VCaP (cell line): Measurements from ENCODE around the gene LCNL1.

ENCODE experiments used
- H3K27ac ChIP-seq: fragments of 450-650 bp; 2 replicates; pipeline ENCODE4 v1.5.1; 2017
- TF ChIP-seq, protein P1 (sequence below): fragments of 450-650 bp; conservative IDR thresholded peaks from 2 replicates; pipeline ENCODE4 v1.5.1; 2017; ENCODE audit warnings: mild to moderate bottlenecking, moderate library complexity

Gene LCNL1

DNA sequence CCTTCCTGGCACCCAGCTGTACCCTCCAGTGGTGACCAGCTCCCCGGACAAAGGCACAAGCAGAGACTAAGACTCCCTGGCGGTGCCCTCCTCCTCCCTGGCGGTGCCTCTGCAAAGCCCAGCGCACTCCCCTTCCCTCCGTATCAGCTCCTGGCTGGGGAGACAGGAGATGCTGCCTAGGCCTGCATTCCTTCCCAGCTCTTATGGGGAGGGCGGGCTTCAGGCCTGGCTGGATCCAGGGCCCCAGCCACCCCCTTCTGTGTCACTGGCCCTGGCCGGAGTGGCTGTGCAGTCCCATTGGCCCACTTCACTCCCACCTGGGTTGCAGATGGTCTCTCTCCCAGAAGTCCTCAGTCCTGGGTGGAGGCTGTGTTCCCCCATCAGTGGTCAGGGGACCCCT, 24.3 kb upstream of the LCNL1 start:
- H3K27ac ChIP-seq = no peak overlapping the region
- TF ChIP-seq, protein P1, sequence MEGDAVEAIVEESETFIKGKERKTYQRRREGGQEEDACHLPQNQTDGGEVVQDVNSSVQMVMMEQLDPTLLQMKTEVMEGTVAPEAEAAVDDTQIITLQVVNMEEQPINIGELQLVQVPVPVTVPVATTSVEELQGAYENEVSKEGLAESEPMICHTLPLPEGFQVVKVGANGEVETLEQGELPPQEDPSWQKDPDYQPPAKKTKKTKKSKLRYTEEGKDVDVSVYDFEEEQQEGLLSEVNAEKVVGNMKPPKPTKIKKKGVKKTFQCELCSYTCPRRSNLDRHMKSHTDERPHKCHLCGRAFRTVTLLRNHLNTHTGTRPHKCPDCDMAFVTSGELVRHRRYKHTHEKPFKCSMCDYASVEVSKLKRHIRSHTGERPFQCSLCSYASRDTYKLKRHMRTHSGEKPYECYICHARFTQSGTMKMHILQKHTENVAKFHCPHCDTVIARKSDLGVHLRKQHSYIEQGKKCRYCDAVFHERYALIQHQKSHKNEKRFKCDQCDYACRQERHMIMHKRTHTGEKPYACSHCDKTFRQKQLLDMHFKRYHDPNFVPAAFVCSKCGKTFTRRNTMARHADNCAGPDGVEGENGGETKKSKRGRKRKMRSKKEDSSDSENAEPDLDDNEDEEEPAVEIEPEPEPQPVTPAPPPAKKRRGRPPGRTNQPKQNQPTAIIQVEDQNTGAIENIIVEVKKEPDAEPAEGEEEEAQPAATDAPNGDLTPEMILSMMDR = no peak

DNA sequence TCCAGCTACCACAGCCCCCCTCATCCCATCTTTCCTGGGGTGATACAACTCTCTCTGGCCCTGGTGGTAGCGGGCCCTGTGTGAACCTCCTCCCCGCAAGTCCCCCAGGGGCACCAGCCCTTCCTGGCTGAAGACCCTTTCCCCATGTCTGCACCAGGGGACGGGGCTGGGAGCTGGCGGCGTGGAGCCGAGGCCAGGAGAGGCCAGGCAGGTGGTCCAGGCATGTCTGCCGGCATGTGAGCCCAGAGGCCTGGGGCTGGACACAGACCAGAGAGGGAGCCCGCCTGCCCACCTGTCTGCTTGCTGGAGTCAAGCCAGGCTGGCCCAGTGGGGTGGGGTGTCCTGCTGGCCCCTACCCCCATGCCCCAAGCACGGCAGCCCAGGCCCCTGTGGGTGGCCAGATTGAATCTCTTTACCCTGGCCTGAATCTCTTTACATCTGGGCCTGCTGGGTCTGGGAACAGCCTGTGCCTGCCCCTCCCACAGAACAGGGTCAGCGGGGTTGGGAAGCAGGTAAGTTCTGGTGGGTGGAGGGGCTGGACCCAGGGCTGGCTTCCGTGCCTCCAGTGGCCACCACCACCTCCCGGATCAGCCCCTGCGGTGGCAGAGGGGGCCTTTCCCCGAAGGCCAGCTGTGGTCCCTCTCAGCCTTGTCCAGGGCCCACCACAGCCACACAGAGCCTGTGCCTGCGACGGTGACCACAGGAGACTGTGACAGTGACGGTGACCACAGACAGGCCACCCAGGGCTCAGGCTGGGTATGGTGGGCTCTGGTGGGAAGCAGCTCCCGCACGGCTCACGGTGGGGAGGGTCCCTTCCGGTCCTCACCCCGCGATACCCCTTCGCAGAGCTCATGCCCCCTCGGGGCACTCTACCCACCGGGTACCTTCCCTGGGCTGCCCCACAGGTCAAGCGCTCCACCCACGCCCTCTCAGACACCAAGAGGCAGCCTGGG, 23.6 kb upstream of the LCNL1 start:
- TF ChIP-seq, protein P1 = no peak
- H3K27ac ChIP-seq = no peak overlapping the region

DNA sequence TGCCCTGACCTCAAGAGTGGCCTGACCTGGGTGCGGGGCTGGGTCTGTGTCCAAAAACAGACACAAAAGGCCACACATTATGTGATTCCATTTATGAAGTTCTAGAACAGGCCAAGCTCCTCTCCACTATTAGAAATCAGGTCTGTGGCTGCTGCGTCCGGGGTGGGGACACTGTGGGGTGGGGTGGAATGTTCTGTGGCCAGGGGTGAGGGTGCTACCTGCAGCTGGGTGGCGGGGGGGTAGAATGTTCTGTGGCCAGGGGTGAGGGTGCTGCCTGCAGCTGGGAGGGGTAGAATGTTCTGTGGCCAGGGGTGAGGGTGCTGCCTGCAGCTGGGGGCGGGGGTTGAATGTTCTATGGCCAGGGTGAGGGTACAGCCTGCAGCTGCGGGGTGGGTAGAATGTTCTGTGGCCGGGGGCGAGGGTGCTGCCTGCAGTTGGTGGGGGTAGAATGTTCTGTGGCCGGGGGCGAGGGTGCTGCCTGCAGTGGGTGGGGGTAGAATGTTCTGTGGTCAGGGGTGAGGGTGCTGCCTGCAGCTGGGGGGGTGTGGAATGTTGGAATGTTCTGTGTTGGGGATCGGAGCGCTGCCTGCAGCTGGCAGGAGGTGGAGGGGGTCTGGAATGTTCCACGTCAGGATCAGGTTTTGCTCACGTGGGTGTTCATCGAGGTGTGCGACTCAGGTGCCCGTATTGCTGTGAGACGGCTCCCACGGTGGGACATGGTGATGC, 22.4 kb upstream of the LCNL1 start:
- TF ChIP-seq, protein P1 = no peak
- no peak overlapping the region for H3K27ac ChIP-seq

DNA sequence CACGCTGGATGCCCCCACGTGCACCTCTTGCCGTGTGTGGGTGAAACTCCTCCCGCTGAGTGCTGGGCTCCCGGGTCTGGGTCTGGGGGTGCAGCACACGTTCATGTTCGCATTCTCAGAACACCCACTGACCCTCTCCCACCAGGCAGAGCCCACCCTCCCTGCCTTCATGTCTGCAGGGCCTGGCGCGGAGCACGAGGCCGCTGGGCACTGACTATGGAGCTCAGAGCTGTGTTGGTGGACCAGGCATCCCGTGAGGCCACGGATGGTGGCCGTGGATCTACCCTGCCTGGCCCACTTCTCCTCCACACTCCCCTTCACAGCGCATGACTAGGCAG, 21.9 kb upstream of the LCNL1 start:
- TF ChIP-seq, protein P1 = no peak
- H3K27ac ChIP-seq = no peak overlapping the region

DNA sequence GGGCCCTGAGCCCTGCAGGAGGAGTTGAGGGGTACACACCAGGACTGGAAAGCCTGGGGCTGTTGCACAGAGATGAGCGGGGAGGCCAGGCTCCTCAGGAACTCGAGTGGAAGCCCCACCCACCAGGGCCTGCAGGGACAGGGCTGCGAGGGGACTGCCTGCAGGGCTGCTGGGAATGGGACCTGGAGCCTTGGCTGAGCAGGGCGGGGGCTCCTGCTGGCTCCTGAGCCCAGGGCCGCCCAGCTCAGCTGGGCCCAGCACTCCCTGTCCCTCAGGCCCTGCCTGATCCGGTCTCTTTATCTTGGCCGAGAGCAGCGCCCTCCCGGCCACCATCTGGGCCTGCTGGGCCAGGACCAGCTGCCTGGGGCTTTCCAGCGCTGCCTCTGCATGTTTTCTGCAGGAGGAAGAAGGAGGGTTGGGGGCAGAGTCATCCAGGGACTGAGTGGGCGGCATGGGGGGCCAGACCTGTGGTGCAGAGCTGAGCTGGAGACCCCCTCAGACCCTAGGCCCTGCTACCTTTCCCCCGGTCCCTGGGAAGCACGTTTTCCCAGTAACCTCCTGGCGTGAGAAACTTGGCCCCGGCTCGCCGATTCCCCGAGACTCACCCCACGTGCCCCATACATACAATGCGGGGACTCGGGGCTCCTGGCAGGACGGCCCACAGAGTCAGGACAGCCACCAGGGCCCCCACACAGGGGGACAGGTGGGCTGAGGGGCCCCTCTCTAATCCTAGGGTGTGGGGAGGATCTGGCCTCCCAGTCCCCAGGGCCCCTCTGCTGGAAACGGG, 21.3 kb upstream of the LCNL1 start:
- H3K27ac ChIP-seq = no peak overlapping the region

DNA sequence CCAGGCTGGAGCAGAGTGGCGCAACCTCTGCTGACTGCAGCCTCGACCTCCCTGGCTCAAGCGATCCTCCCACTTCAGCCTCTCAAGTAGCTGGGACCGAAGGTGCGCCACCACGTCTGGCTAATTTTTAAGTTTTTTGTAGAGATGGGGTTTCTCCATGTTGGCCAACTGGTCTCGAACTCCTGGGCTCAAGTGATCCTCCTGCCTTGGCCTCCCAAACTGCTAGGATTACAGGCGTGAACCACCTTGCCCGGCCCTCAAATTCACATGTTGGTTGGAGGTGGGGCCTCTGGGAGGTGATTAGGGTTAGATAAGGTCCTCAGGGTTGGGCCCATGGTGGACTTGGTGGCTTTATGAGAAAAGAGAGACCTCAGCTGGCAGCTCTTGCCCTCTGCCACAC, 20.6 kb upstream of the LCNL1 start:
- TF ChIP-seq, protein P1 = no peak
- H3K27ac ChIP-seq = no peak overlapping the region

More for the DNA sequence above, 21.3 kb upstream of the LCNL1 start:
- TF ChIP-seq, protein P1 = no peak
